Myocyte (in vitro differentiated cells): ENCODE data around the gene ZFYVE1. TPM values are rescaled to one million over a fixed set of nuclear protein-coding genes. Genes with fewer than 3 reads are reported as not detected.
"Not testable (repeated sequence)": the region's sequence is repeated elsewhere in the genome, so short reads cannot be mapped to it uniquely, and the experiment has no call there.

ENCODE experiments used
- DNase-seq: peaks from one replicate; pipeline ENCODE4 v3.0.0-alpha.2; 2012; ENCODE audit warnings: low read depth
- polyA plus RNA-seq: library from polyadenylated mRNA; unstranded; fragments of >200 nt; gene quantifications from one replicate; pipeline ENCODE4 v1.2.1, GENCODE V29; 2012; ENCODE audit warnings: missing spikeins
- total RNA-seq: library from RNA; depleted of rRNA; stranded (reverse); fragments of >200 nt; gene quantifications from 2 replicates; pipeline ENCODE4 v1.2.3, GENCODE V29; 2014

The ZFYVE1 gene, protein sequence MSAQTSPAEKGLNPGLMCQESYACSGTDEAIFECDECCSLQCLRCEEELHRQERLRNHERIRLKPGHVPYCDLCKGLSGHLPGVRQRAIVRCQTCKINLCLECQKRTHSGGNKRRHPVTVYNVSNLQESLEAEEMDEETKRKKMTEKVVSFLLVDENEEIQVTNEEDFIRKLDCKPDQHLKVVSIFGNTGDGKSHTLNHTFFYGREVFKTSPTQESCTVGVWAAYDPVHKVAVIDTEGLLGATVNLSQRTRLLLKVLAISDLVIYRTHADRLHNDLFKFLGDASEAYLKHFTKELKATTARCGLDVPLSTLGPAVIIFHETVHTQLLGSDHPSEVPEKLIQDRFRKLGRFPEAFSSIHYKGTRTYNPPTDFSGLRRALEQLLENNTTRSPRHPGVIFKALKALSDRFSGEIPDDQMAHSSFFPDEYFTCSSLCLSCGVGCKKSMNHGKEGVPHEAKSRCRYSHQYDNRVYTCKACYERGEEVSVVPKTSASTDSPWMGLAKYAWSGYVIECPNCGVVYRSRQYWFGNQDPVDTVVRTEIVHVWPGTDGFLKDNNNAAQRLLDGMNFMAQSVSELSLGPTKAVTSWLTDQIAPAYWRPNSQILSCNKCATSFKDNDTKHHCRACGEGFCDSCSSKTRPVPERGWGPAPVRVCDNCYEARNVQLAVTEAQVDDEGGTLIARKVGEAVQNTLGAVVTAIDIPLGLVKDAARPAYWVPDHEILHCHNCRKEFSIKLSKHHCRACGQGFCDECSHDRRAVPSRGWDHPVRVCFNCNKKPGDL
- 17.0 and 29.1 TPM in 2 replicates for total RNA-seq
- polyA plus RNA-seq, result 27.4 TPM

- DNase-seq, result peak; percentile 100
Measured at GRCh38 chr14:73026845-73027542, at the start of gene ZFYVE1. ZFYVE1 (minus strand) TSS chr14:73027106; CDS start chr14:73024508, 2,598 bp downstream.

- DNase-seq, result no peak
Measured at GRCh38 chr14:73069585-73069984, 42.7 kb upstream of the ZFYVE1 start.

DNA sequence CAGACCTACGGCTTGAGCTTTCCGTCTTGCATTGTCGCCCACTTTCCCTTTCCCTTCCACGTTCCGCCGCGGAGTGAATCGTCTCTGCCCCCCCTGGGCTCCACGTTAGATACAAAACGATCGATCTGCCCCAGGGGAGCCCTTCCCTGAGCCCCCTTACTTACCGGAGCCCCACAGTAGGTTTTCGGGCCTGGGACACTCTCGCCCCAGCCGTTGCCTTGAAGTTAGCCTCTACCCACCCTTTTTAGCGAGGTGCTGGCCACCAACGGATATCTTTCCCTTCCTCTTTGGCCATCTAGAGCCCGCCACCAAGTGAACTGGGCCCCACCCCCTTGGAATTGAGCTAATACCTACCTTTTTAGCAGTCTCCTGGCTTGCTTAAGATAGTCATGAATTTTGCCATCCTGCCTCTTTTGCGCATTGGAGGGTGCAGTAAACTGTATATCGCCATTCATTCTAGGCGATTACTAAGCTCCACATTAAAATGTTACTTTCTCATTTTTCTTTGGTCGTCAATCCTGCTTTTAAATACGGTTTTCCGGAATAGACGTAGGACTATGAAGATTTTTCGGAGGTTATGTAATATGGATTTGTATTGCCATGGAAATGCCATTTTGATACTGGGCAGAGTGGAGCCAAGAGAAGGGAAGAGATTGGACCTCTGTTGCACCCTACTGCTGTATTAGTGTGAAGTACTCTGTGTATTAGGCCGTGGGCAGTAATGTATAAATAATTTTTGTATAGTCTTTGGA lies 32.2 kb upstream of the ZFYVE1 start:
- DNase-seq, result peak; percentile 40

DNA sequence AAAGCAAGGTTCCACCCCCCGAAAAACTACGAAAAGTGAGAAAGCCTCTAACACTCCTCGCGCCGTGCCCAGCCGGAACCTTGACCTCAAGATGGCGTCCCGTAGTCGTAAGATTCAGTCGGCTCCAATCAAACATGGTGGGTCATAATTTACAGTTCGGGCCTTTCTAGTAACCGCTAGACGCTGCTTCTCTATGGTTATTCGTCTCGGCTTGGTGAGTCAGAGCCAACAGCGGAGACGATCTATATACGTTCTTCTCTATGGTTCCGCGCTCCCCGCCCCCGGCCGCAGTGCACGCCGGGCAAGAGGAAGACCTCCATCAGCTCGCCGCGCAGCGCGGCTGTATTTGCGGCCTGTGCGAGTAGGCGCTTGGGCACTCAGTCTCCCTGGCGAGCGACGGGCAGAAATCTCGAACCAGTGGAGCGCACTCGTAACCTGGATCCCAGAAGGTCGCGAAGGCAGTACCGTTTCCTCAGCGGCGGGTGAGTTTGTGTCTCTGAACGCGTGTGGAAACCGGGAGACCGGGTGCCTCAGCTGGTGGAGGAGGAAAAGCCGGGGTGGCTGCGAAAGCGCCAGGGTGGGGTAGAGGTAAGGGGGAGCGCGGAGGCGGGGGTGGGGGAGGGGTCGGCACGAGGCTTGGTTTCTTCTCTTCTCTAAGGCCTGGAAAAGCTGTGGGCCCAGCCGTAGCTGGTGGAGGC lies 31.5 kb upstream of the ZFYVE1 start, which contains the start of gene RBM25:
TSS of gene RBM25 (plus strand) at position 311 of the 698 bp plus-strand sequence. CDS start 13,108 bp downstream, outside the sequence.
- peak; percentile 99 for DNase-seq

DNA sequence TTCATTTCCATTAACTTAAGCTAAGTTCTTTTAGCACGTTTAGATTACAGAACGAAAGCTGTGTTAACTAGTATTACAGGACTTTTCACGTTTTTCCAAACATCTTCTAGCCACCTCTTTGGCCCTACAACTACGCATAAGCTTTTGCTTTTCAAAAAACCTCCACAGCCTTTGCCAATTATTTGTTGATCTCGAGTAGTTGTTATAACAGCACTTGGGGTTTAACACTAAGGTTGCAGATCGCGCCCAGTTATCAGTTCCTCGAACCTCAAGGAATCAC lies 31.0 kb upstream of the ZFYVE1 start:
- no peak for DNase-seq

GRCh38 chr14:73055251-73055650 lies 28.3 kb upstream of the ZFYVE1 start:
- DNase-seq, result no peak

- DNase-seq, result no peak
Measured at GRCh38 chr14:73049428-73049827, 22.5 kb upstream of the ZFYVE1 start.

DNA sequence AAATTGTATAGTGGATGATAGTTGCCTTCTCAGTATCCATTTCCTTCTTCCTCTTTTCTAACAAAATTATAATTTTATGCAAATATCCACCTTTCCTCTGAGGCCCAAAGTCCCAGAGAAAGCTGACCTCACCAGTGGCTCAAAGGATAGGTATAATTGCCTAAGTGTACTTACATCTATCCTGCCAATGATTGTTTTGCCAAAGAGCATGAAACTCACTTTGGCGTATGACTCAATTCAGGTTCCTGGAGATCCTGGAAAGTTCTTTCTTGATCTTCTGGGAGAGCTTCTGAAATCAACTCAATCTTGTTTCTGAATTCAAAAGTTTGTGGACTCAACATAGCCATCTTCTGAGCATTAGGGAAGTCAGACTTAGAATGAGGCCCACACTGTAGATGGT lies 20.9 kb upstream of the ZFYVE1 start:
- no peak for DNase-seq

DNA sequence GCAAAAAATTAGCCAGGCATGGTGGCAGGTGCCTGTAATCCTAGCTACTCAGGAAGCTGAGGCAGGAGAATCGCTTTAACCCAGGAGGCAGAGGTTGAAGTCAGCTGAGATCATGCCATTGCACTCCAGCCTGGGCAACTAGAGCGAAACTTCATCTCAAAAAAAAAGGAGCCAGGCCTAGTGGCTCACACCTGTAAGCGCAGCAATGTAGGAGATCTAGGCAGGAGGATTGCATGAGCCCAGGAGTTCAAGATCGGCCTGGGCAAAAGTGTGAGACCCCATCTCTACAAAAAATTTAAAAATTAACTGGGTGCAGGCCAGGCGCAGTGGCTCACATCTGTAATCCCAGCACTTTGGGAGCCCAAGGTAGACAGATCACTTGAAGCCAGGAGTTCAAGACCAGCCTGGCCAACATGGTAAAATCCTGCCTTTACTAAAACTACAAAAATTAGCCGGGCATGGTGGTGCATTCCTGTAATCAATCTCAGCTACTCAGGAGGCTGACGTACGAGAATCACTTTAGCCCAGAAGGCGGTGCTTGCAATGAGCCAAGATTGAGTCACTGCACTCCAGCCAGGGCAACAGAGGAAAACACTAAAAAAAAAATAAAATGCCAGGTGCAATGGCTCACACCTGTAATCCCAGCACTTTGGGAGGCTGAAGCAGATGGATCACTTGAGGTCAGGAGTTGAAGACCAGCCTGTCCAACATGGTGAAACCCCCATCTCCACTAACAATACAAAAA lies 10.0 kb upstream of the ZFYVE1 start:
- DNase-seq, result not testable (repeated sequence)

- DNase-seq, result no peak
Measured at GRCh38 chr14:73027984-73028383, 1.1 kb upstream of the ZFYVE1 start.

GRCh38 chr14:73027546-73027945 lies 640 bp upstream of the ZFYVE1 start:
- no peak for DNase-seq

- DNase-seq, result no peak
Measured at GRCh38 chr14:73026243-73026844, 562 bp downstream of the ZFYVE1 start.

- DNase-seq, result peak; percentile 17
Measured at GRCh38 chr14:73025544-73025943, 1.4 kb downstream of the ZFYVE1 start.

- DNase-seq, result no peak
Measured at GRCh38 chr14:73022051-73022450, 4.9 kb downstream of the ZFYVE1 start.

DNA sequence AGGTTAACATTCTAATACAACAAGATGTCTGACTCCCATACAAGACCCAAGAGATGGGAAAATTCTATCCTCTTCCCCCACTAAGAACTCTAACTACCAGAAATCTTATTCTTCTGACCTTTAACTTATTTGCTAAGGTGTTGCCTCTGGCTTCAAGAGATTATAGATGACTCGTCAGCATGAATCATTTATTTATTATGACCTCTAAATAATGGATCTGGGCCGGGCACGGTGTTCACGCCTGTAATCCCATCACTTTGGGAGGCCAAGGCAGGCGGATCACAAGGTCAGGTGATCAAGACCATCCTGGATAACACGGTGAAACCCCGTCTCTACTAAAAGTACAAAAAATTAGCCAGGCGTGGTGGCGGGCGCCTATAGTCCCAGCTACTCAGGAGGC lies 10.9 kb downstream of the ZFYVE1 start:
- not testable (repeated sequence) for DNase-seq

- peak; percentile 19 for DNase-seq
Measured at GRCh38 chr14:73015552-73015951, 11.4 kb downstream of the ZFYVE1 start.

DNA sequence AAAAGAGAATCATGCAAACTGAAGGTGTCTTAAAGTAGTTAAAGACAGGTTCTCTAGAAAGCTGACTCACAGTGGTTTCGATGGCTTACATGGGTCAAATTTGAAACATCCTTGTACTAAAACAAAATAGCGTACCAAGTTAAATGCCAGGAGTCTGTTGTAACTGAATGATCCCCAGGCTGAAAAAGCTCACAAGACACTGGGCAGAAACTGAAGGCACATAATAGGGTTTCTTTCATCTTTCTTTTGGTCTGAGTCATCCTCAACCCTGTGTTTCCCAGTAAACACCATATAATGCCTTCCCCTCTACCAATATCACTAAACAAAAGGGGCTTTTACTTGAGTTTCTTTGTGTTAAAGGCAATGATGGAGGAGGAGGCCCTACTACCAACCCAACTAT lies 12.8 kb downstream of the ZFYVE1 start:
- peak; percentile 30 for DNase-seq

GRCh38 chr14:73011189-73011588 lies 15.7 kb downstream of the ZFYVE1 start:
- not testable (repeated sequence) for DNase-seq

- peak; percentile 93 for DNase-seq
Measured at GRCh38 chr14:73008501-73008900, 18.4 kb downstream of the ZFYVE1 start.
